ENCODE data around the gene MTMR11. TPM values are rescaled to one million over a fixed set of nuclear protein-coding genes. Genes with fewer than 3 reads are reported as not detected.

The MTMR11 gene
- polyA plus RNA-seq, 3 donors: 53.1 to 152 (median 54.6) TPM

DNA sequence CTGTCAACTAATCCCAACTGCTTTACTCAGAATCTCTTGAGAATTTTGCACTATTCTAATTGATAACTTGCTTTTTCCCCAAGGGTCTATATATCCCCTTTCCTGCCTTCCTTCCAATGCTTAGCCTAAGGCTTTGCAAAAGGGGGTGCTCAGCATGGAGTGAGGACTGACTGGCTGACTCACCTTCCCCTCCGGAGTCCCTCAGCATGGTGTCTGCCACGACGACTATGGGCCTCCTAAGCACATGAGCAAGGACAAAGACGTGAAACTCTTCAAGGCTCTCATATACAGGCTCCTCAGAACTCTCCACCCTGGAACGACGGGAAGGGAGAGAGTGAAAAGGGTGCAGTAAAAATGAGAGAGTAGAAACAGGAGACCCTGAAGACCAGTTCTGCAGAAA, 13.2 kb upstream of the MTMR11 start:
- Mint-ChIP-seq H3K36me3 (peaks cover 0 to 2% of the 10 kb centered on the region in 2 donors), H3K27ac (peak overlapping the region in 1 of 7 donors; percentile 20), H3K4me3 (no peak overlapping the region), H3K27me3 (ENCODE audit: low read depth in 3 of 3) (peaks cover 24 to 46% (median 30%) of the 10 kb centered on the region in 3 donors), H3K4me1 (no peaks in the 10 kb centered on the region), H3K9me3 (peaks cover 0 to 4% (median 1%) of the 10 kb centered on the region in 7 donors)
- no peak overlapping the region for H3K9ac ChIP-seq (ENCODE audit: insufficient read depth, low read length, poor library complexity, severe bottlenecking)
- H3K9me3 ChIP-seq (replicated peaks in 1 of 2; ENCODE audit: control insufficient read depth in 1 of 2, insufficient read depth in 1 of 2, low read length in 2 of 2): no peaks in the 10 kb centered on the region
- DNase-seq: no peak
- no CpG with 5 or more reads among the region's 6 CpGs for WGBS (ENCODE audit: insufficient coverage)
- intact Hi-C loops (cut with micrococcal nuclease): no loop called here
- no peaks in the 10 kb centered on the region for H3K27me3 ChIP-seq (ENCODE audit: control insufficient read depth in 2 of 2, insufficient read depth in 2 of 2, low read length in 2 of 2)
- no peak overlapping the region for H3K4me3 ChIP-seq (replicated peaks in 1 of 3; ENCODE audit: low read depth in 2 of 3, low read length in 3 of 3)
- H3K4me2 ChIP-seq (replicated peaks; ENCODE audit: extremely low read depth, low read length, poor library complexity, severe bottlenecking): no peak overlapping the region
- TF ChIP-seq, protein P1, sequence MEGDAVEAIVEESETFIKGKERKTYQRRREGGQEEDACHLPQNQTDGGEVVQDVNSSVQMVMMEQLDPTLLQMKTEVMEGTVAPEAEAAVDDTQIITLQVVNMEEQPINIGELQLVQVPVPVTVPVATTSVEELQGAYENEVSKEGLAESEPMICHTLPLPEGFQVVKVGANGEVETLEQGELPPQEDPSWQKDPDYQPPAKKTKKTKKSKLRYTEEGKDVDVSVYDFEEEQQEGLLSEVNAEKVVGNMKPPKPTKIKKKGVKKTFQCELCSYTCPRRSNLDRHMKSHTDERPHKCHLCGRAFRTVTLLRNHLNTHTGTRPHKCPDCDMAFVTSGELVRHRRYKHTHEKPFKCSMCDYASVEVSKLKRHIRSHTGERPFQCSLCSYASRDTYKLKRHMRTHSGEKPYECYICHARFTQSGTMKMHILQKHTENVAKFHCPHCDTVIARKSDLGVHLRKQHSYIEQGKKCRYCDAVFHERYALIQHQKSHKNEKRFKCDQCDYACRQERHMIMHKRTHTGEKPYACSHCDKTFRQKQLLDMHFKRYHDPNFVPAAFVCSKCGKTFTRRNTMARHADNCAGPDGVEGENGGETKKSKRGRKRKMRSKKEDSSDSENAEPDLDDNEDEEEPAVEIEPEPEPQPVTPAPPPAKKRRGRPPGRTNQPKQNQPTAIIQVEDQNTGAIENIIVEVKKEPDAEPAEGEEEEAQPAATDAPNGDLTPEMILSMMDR (IDR thresholded peaks at IDR 0.05): no peak
- H3K4me1 ChIP-seq (ENCODE audit: control insufficient read depth in 1 of 2, insufficient read depth in 2 of 2, low read length in 2 of 2): no peaks in the 10 kb centered on the region
- H3K79me2 ChIP-seq (ENCODE audit: insufficient read depth, low read length): no peaks in the 10 kb centered on the region
- H2AFZ ChIP-seq (ENCODE audit: insufficient read depth, low read depth, low read length, poor library complexity, severe bottlenecking): no peak overlapping the region
- no peak overlapping the region for H3K27ac ChIP-seq (ENCODE audit: low read depth in 1 of 2, low read length in 2 of 2)
- H3K36me3 ChIP-seq (replicated peaks in 1 of 2; ENCODE audit: control insufficient read depth in 1 of 2, insufficient read depth in 2 of 2, low read length in 2 of 2): no peaks in the 10 kb centered on the region
- H4K20me1 ChIP-seq (ENCODE audit: insufficient read depth, low read length): no peaks in the 10 kb centered on the region

DNA sequence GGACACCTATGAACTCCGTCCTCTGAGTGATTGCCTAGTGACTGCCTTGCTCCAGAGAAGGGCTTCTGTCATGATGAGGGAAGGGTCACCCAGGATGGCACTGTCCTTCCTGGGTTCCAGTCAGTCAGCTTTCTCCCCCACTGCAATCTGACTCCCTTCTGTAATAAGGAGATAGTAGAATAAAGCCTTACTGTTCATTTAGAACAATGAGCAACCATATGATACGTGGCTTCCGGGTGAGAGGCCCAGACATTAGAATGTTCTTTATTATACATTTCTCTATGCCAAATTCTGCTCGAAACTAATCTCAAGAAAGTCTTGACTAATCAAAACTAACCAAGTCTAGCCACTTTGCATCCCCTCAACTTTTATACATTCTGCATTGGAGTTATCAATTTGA, 8.5 kb upstream of the MTMR11 start:
- Histone ChIP-seq H3K4me2 (replicated peaks; ENCODE audit: extremely low read depth, low read length, poor library complexity, severe bottlenecking) (no peak overlapping the region), H3K27ac (ENCODE audit: low read depth in 1 of 2, low read length in 2 of 2) (no peak overlapping the region), H3K9ac (ENCODE audit: insufficient read depth, low read length, poor library complexity, severe bottlenecking) (no peak overlapping the region), H3K4me1 (ENCODE audit: control insufficient read depth in 1 of 2, insufficient read depth in 2 of 2, low read length in 2 of 2) (no peaks in the 10 kb centered on the region), H3K36me3 (replicated peaks in 1 of 2; ENCODE audit: control insufficient read depth in 1 of 2, insufficient read depth in 2 of 2, low read length in 2 of 2) (no peaks in the 10 kb centered on the region), H3K9me3 (replicated peaks in 1 of 2; ENCODE audit: control insufficient read depth in 1 of 2, insufficient read depth in 1 of 2, low read length in 2 of 2) (no peaks in the 10 kb centered on the region), H2AFZ (ENCODE audit: insufficient read depth, low read depth, low read length, poor library complexity, severe bottlenecking) (no peak overlapping the region), H3K4me3 (replicated peaks in 1 of 3; ENCODE audit: low read depth in 2 of 3, low read length in 3 of 3) (no peak overlapping the region), H3K79me2 (ENCODE audit: insufficient read depth, low read length) (no peaks in the 10 kb centered on the region), H3K27me3 (ENCODE audit: control insufficient read depth in 2 of 2, insufficient read depth in 2 of 2, low read length in 2 of 2) (peaks cover 0 to 7% of the 10 kb centered on the region in 2 donors), H4K20me1 (ENCODE audit: insufficient read depth, low read length) (no peaks in the 10 kb centered on the region)
- Mint-ChIP-seq H3K36me3 (no peaks in the 10 kb centered on the region), H3K4me1 (peaks cover 1% of the 10 kb centered on the region), H3K4me3 (no peak overlapping the region), H3K27ac (peak overlapping the region in 1 of 7 donors; percentile 35), H3K27me3 (ENCODE audit: low read depth in 3 of 3) (peaks cover 14 to 36% (median 20%) of the 10 kb centered on the region in 3 donors), H3K9me3 (peaks cover 0 to 2% (median 0%) of the 10 kb centered on the region in 7 donors)
- DNase-seq: no peak
- intact Hi-C loops (cut with micrococcal nuclease): no loop called here
- 100% methylated on average over 3 of the region's 4 CpGs for WGBS (ENCODE audit: insufficient coverage)
- TF ChIP-seq, protein P1 (IDR thresholded peaks at IDR 0.05): no peak
